Spleen (tissue), 7 donors: ENCODE results near the gene TRMT61A.

Experiments used
- POLR2AphosphoS5 ChIP-seq, 3 donors: sonication (generic); formaldehyde crosslinking; IDR thresholded peaks; one replicate each; pipeline ENCODE4 v1.5.1; 2017; ENCODE audit warnings: antibody characterized with exemption in 3 of 3
- TF ChIP-seq, protein P1 (sequence below), 11 experiments: fragments of 200-600 bp in 7 of 11; fragments of 450-650 bp in 4 of 11; sonication (generic) in 4 of 11; IDR thresholded peaks in 8 of 11; conservative IDR thresholded peaks in 3 of 11; 1 replicate in 7 of 11; 2 replicates in 4 of 11; pipeline versions ENCODE4 v1.4.0 to v1.8.0; 2016 to 2021; ENCODE audit warnings: antibody characterized with exemption in 11 of 11, inconsistent platforms in 4 of 11, mild to moderate bottlenecking in 1 of 11
- donor health status: DM: no; HTN: no; CAD: no; lungs with moderate emphysema.
- donor health status: DM: no; HTN: no; CAD: no.
- donor health status: DM: no; HTN: no; CAD: no.

DNA sequence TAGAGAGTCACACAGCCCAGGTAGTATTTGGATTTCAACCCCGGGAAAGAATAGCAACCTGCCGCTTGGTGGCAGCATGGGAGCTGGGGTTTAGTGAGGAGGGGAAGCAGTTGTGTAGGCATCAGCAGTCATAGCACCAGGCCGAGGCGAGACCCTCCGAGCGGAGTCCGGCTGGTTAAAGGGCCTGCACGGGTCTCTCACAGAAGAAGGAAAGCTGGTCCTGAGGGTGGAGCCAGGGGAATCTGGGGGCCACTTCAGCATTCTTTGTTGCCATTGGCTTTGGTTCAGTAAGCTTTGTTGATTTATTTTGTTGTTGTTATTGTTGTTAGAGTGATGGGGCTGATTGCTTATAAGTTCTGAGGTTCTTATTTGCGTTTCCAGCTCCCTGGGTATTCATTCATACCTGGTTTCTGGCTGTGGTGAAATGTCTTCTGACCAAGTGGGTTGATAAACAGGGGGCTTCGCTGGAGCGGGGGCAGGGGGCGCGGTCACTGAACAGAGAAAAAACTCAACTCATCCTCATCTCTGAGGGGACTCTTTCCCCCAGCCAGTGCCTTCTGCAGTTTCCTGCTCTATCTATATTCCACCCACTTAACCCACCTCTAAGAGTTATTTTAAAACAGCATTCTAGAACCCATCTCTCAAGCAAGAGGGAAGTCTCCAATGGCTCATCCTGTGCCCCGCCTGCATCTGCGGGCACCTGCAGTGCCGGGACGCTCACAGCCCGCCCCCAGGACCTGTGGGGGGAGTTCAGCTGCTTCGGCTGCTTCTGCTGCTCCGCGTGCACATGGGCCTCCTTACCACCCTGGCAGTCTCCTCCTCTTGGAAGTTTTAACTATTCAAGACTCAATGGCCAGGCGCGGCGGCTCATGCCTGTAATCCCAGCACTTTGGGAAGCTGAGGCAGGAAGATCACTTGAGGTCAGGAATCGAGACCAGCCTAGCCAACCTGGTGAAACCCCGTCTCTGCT, 18.0 kb upstream of the TRMT61A start:
- TF ChIP-seq, protein P1, sequence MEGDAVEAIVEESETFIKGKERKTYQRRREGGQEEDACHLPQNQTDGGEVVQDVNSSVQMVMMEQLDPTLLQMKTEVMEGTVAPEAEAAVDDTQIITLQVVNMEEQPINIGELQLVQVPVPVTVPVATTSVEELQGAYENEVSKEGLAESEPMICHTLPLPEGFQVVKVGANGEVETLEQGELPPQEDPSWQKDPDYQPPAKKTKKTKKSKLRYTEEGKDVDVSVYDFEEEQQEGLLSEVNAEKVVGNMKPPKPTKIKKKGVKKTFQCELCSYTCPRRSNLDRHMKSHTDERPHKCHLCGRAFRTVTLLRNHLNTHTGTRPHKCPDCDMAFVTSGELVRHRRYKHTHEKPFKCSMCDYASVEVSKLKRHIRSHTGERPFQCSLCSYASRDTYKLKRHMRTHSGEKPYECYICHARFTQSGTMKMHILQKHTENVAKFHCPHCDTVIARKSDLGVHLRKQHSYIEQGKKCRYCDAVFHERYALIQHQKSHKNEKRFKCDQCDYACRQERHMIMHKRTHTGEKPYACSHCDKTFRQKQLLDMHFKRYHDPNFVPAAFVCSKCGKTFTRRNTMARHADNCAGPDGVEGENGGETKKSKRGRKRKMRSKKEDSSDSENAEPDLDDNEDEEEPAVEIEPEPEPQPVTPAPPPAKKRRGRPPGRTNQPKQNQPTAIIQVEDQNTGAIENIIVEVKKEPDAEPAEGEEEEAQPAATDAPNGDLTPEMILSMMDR (IDR thresholded peaks at IDR 0.05 in 8 of 11, conservative IDR thresholded peaks at IDR 0.05 in 3 of 11), result no peak
- TF ChIP-seq POLR2AphosphoS5 (IDR thresholded peaks at IDR 0.05), result peak in 1 of 3 donors; percentile 22
